B cell (primary cell): Measurements from ENCODE around the gene BCAR3. TPM values are rescaled to one million over a fixed set of nuclear protein-coding genes. Genes with fewer than 3 reads are reported as not detected.

Source experiments
- ATAC-seq: fragments of 200-7000 bp; cut with Tn5 transposase; one replicate; pipeline ENCODE4 v1.10.0; 2021; ENCODE audit warnings: low read depth, mild to moderate bottlenecking, moderate number of reproducible peaks, moderate library complexity
- CTCF ChIA-PET: fragments of 350-600 bp; sonication (Branson Sonifier 250); formaldehyde crosslinking; loops from one replicate; lab custom pipeline; 2021; ENCODE audit warnings: antibody characterized with exemption, inconsistent platforms; lab: Charles Lee
- POLR2A ChIA-PET: fragments of 350-600 bp; sonication (Branson Sonifier 250); formaldehyde crosslinking; loops from one replicate; lab custom pipeline; 2021; ENCODE audit warnings: antibody characterized with exemption; lab: Charles Lee
- DNase-seq: peaks from one replicate; pipeline ENCODE4 v3.0.0; 2013
- H2AFZ ChIP-seq: 2 replicates; pipeline ENCODE4 v1.6.1; 2012; ENCODE audit warnings: mild to moderate bottlenecking, low read depth, low read length; ENCODE audit not compliant: insufficient read depth, poor library complexity, severe bottlenecking
- H3K27ac ChIP-seq, 2 donors: 1 replicate in 1 of 2; 2 replicates in 1 of 2; pipeline ENCODE4 v1.5.1; 2012 to 2013; ENCODE audit warnings: low read length in 2 of 2, mild to moderate bottlenecking in 2 of 2, moderate library complexity in 1 of 2
- H3K27me3 ChIP-seq, 4 experiments: fragments of 200-600 bp in 1 of 4; sonication (generic) in 1 of 4; replicated peaks in 1 of 4; 1 replicate in 2 of 4; 2 replicates in 2 of 4; pipeline versions ENCODE4 v1.6.1 to v1.7.0; 2013 to 2016; ENCODE audit warnings: low read length in 3 of 4, mild to moderate bottlenecking in 2 of 4, mixed read lengths in 1 of 4, moderate library complexity in 1 of 4; ENCODE audit not compliant: insufficient read depth in 4 of 4, control insufficient read depth in 3 of 4; ENCODE audit errors: control extremely low read depth in 1 of 4
- H3K36me3 ChIP-seq, 2 experiments: replicated peaks in 1 of 2; 1 replicate in 1 of 2; 2 replicates in 1 of 2; pipeline versions ENCODE4 v1.6.1 to v1.7.1; 2013; ENCODE audit warnings: low read length in 1 of 2; ENCODE audit not compliant: insufficient read depth in 2 of 2, control insufficient read depth in 1 of 2; ENCODE audit errors: control extremely low read depth in 1 of 2, extremely low read depth in 1 of 2
- H3K4me1 ChIP-seq, 2 donors: fragments of 200-600 bp in 1 of 2; sonication (generic) in 1 of 2; 1 replicate in 1 of 2; 2 replicates in 1 of 2; pipeline versions ENCODE4 v1.5.1 to v1.6.1; 2013 to 2017; ENCODE audit warnings: low read length in 2 of 2; ENCODE audit not compliant: control insufficient read depth in 2 of 2, insufficient read depth in 2 of 2
- H3K4me2 ChIP-seq: replicated peaks from 2 replicates; pipeline ENCODE3; 2012; ENCODE audit warnings: mild to moderate bottlenecking, low read depth, low read length; ENCODE audit not compliant: poor library complexity, severe bottlenecking
- H3K4me3 ChIP-seq, 5 experiments: fragments of 200-600 bp in 1 of 5; sonication (generic) in 1 of 5; 1 replicate in 3 of 5; 2 replicates in 2 of 5; pipeline versions ENCODE4 v1.5.1 to v1.7.0; 2011 to 2016; ENCODE audit warnings: low read length in 4 of 5, mild to moderate bottlenecking in 4 of 5, low read depth in 2 of 5, control low read depth in 1 of 5, moderate library complexity in 1 of 5; ENCODE audit not compliant: insufficient read depth in 1 of 5; ENCODE audit errors: control extremely low read depth in 1 of 5, extremely low read depth in 1 of 5
- H3K79me2 ChIP-seq: fragments of 200-600 bp; sonication (generic); one replicate; pipeline ENCODE4 v1.6.0; 2016; ENCODE audit warnings: low read length; ENCODE audit not compliant: control insufficient read depth, insufficient read depth
- H3K9ac ChIP-seq: fragments of 200-600 bp; sonication (generic); 2 replicates; pipeline ENCODE4 v1.6.1; 2017; ENCODE audit warnings: mild to moderate bottlenecking, low read length, moderate library complexity
- H3K9me3 ChIP-seq, 3 donors: one replicate each; pipeline versions ENCODE4 v1.6.1 to v1.7.1; 2013; ENCODE audit warnings: low read length in 2 of 3; ENCODE audit not compliant: control insufficient read depth in 2 of 3, insufficient read depth in 1 of 3; ENCODE audit errors: control extremely low read depth in 1 of 3
- H4K20me1 ChIP-seq: 2 replicates; pipeline ENCODE4 v1.6.0; 2012; ENCODE audit warnings: mild to moderate bottlenecking, low read length; ENCODE audit not compliant: insufficient read depth, control insufficient read depth, poor library complexity, severe bottlenecking
- H3K27ac Mint-ChIP-seq: one replicate; pipeline ENCODE4 v1.8.0; 2021; ENCODE audit warnings: mixed read lengths
- H3K27me3 Mint-ChIP-seq: one replicate; pipeline ENCODE4 v1.8.0; 2021; ENCODE audit warnings: mixed read lengths
- H3K4me1 Mint-ChIP-seq: one replicate; pipeline ENCODE4 v1.8.0; 2021; ENCODE audit warnings: mixed read lengths
- H3K4me3 Mint-ChIP-seq: one replicate; pipeline ENCODE4 v1.8.0; 2021; ENCODE audit warnings: mixed read lengths
- H3K9me3 Mint-ChIP-seq: one replicate; pipeline ENCODE4 v1.8.0; 2022; ENCODE audit warnings: mixed read lengths; ENCODE audit not compliant: insufficient read depth
- EZH2 ChIP-seq: IDR thresholded peaks from 2 replicates; pipeline ENCODE4 v1.6.1; 2012; ENCODE audit warnings: borderline replicate concordance, low read depth, mild to moderate bottlenecking, moderate library complexity, low read length; ENCODE audit not compliant: insufficient read depth, poor library complexity, severe bottlenecking
- WGBS: methylation state at CpG from one replicate; pipeline ENCODE4 v1.1.5; 2013; ENCODE audit warnings: missing lambda C conversion rate; ENCODE audit not compliant: insufficient coverage; 5-methylcytosine and 5-hydroxymethylcytosine counted together
- intact Hi-C: fragments of 100-400 bp; cut with micrococcal nuclease; formaldehyde crosslinking; loops from one replicate; pipeline ENCODE4 v1.10.0; 2022
- polyA plus RNA-seq: library from polyadenylated mRNA; depleted of rRNA; stranded (reverse); fragments of >200 nt; gene quantifications from 2 replicates; pipeline ENCODE4 v1.2.3, GENCODE V29; 2012
- total RNA-seq, 2 donors: library from RNA; stranded (reverse); fragments of 120-200 nt in 1 of 2; gene quantifications; 1 replicate in 1 of 2; 2 replicates in 1 of 2; pipeline versions ENCODE4 v1.2.3 to v1.2.4, GENCODE V29; 2013 to 2022
- TF ChIP-seq, protein P1 (sequence below): fragments of 200-600 bp; IDR thresholded peaks from one replicate; pipeline ENCODE4 v1.8.0; 2022; ENCODE audit warnings: antibody characterized with exemption, mild to moderate bottlenecking

BCAR3 gene
- total and polyA plus RNA-seq, 2 donors (not counting 1 experiment from before 2014, with no cell fraction given), result 6.7 to 13.0 TPM

DNA sequence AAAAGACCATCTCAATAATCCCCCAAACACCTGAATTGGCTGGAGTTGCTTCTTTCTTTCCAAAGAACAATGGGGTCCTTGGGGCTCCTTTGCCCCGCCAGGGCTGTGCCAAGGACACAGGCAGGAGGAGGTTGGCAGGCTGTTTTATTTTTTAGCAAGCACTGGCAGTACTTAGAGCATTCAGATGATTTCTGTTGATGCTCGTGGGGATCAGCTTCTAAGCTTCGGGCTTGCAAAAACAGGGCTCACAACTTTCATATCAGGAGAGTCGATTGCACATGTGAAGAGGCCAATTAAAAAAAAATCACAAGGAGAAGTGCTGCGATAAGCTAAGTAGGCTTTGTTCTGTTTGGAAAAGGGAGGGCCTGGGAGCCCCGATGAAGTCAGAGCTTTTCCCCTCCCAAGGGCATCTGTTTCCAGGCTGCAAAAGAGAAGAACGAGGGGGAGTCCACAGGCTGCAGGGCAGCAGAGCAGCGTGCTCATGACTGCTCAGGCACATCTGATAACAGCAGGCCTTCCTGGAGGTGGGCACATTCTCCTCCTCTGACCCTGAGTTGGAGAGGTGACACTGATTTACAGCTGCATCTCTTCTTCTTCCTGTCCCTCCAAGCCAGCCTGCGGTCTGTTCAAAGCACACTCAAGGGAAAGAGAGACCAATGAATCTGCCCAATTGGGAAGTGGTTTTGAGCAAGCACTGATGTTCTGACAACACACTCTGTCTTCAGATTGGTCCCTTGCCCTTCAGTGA is 27.3 kb upstream of the BCAR3 start:
- Mint-ChIP-seq H3K4me1 (peaks cover 54% of the 10 kb centered on the region), H3K9me3 (no peaks in the 10 kb centered on the region), H3K4me3 (peak overlapping the region; percentile 40), H3K27me3 (no peaks in the 10 kb centered on the region), H3K27ac (peak overlapping the region; percentile 42)
- H2AFZ ChIP-seq, result peak overlapping the region; percentile 17
- 11% methylated on average over 7 of the region's 9 CpGs for WGBS
- peak overlapping the region; percentile 41 to 58 for H3K27ac ChIP-seq
- TF ChIP-seq, protein P1, sequence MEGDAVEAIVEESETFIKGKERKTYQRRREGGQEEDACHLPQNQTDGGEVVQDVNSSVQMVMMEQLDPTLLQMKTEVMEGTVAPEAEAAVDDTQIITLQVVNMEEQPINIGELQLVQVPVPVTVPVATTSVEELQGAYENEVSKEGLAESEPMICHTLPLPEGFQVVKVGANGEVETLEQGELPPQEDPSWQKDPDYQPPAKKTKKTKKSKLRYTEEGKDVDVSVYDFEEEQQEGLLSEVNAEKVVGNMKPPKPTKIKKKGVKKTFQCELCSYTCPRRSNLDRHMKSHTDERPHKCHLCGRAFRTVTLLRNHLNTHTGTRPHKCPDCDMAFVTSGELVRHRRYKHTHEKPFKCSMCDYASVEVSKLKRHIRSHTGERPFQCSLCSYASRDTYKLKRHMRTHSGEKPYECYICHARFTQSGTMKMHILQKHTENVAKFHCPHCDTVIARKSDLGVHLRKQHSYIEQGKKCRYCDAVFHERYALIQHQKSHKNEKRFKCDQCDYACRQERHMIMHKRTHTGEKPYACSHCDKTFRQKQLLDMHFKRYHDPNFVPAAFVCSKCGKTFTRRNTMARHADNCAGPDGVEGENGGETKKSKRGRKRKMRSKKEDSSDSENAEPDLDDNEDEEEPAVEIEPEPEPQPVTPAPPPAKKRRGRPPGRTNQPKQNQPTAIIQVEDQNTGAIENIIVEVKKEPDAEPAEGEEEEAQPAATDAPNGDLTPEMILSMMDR, result no peak
- no peak for TF ChIP-seq EZH2
- intact Hi-C loops, result loop anchor here (1.0 to 10.0 kb wide), 4 partner anchors 16 to 196 kb away; partner anchors contain the start of gene GCLM
- no peaks in the 10 kb centered on the region for H3K79me2 ChIP-seq
- peaks cover 49 to 63% of the 10 kb centered on the region in 2 donors for H3K4me1 ChIP-seq
- H3K4me3 ChIP-seq, result no peak overlapping the region
- ATAC-seq (no peak), DNase-seq (no peak)
- H4K20me1 ChIP-seq, result no peaks in the 10 kb centered on the region
- H3K36me3 ChIP-seq, result no peaks in the 10 kb centered on the region
- peak overlapping the region; percentile 63 for H3K4me2 ChIP-seq
- no peaks in the 10 kb centered on the region for H3K27me3 ChIP-seq
- POLR2A ChIA-PET, result interaction anchor here (0.5 kb wide), 1 partner anchor 717 kb away, joined by 5 read pairs; no protein-coding TSS in a partner anchor
- CTCF ChIA-PET, result interaction anchor here (0.9 to 1.8 kb wide), 4 partner anchors 21 to 105 kb away, joined by 3 to 4 read pairs (median 3); no protein-coding TSS in a partner anchor
- H3K9ac ChIP-seq, result peak overlapping the region; percentile 5
- H3K9me3 ChIP-seq, result no peaks in the 10 kb centered on the region

DNA sequence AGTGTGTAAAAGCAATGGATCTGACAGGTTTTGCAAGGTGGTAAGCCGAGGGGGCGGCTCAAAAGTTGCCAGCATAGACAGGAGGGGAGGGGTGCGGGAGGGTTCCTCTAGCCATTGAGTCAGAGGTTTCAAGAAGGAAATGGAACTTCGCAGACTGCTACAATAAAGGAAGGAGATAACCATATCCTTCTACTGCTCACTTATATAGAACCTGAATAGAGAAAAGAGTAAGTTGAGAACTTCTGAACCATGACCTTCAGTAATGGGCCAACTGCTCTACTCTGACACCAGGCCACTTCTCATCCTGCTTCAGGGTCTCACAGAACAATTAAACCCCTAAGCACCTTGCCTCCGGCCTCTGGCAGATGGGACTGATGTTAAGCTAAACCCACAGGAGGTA is 26.3 kb upstream of the BCAR3 start:
- Histone ChIP-seq H3K4me3 (peak overlapping the region in 1 of 5 experiments; percentile 7), H3K4me2 (peak overlapping the region; percentile 63), H3K27ac (peak overlapping the region; percentile 41 to 58), H3K27me3 (no peaks in the 10 kb centered on the region), H3K9me3 (no peaks in the 10 kb centered on the region), H3K4me1 (peaks cover 59 to 66% of the 10 kb centered on the region in 2 donors), H3K9ac (no peak overlapping the region), H3K36me3 (no peaks in the 10 kb centered on the region), H2AFZ (peak overlapping the region; percentile 4), H4K20me1 (no peaks in the 10 kb centered on the region), H3K79me2 (no peaks in the 10 kb centered on the region)
- DNase-seq (peak; percentile 78), ATAC-seq (peak; percentile 74)
- intact Hi-C loops, result loop anchor here (1.0 to 10.0 kb wide), 4 partner anchors 15 to 197 kb away; partner anchors contain the start of gene GCLM
- CTCF ChIA-PET, result interaction anchor here (0.9 to 2.5 kb wide), 2 partner anchors 26 to 27 kb away, joined by 3 to 9 read pairs; partner anchors contain the start of gene BCAR3
- POLR2A ChIA-PET, result interaction anchor here (1.0 kb wide), 1 partner anchor 26 kb away, joined by 3 read pairs; the partner anchor contains the start of gene BCAR3
- no peaks in the 10 kb centered on the region for H3K9me3 Mint-ChIP-seq
- peaks cover 62% of the 10 kb centered on the region for H3K4me1 Mint-ChIP-seq
- peak overlapping the region; percentile 42 for H3K27ac Mint-ChIP-seq
- H3K4me3 Mint-ChIP-seq, result peak overlapping the region; percentile 40
- H3K27me3 Mint-ChIP-seq, result no peaks in the 10 kb centered on the region
- 80% methylated on average over 1 of the region's 5 CpGs for WGBS
- TF ChIP-seq EZH2, result no peak
- TF ChIP-seq, protein P1, result no peak
